ENCODE measurements around the gene FOXJ3.
"Not testable (repeated sequence)": the region's sequence is repeated elsewhere in the genome, so short reads cannot be mapped to it uniquely, and the experiment has no call there.

Gene FOXJ3

GRCh38 chr1:42251042-42251441, 84.0 kb downstream of the FOXJ3 start:
- no peak for DNase-seq (ENCODE audit: low read depth)

GRCh38 chr1:42250164-42250563, 84.9 kb downstream of the FOXJ3 start:
- no peak for DNase-seq (ENCODE audit: low read depth)

- peak; percentile 49 for DNase-seq (ENCODE audit: low read depth)
Measured at GRCh38 chr1:42240966-42241755, 93.9 kb downstream of the FOXJ3 start.

GRCh38 chr1:42239555-42239954, 95.5 kb downstream of the FOXJ3 start:
- peak; percentile 19 for DNase-seq (ENCODE audit: low read depth)

GRCh38 chr1:42239041-42239440, 96.0 kb downstream of the FOXJ3 start:
- no peak for DNase-seq (ENCODE audit: low read depth)

GRCh38 chr1:42231253-42231652, 103.8 kb downstream of the FOXJ3 start:
- peak; percentile 12 for DNase-seq (ENCODE audit: low read depth)

- no peak for DNase-seq (ENCODE audit: low read depth)
Measured at GRCh38 chr1:42228938-42229337, 106.1 kb downstream of the FOXJ3 start.

- no peak for DNase-seq (ENCODE audit: low read depth)
Measured at GRCh38 chr1:42223036-42223435, 112.0 kb downstream of the FOXJ3 start.

- DNase-seq (ENCODE audit: low read depth), result peak; percentile 80
Measured at GRCh38 chr1:42221952-42222606, 113.0 kb downstream of the FOXJ3 start.

- no peak for DNase-seq (ENCODE audit: low read depth)
Measured at GRCh38 chr1:42221456-42221855, 113.6 kb downstream of the FOXJ3 start.

GRCh38 chr1:42219627-42220026, 115.4 kb downstream of the FOXJ3 start:
- no peak for DNase-seq (ENCODE audit: low read depth)

GRCh38 chr1:42214447-42214871, 120.6 kb downstream of the FOXJ3 start:
- peak; percentile 72 for DNase-seq (ENCODE audit: low read depth)

- DNase-seq (ENCODE audit: low read depth), result peak; percentile 28
Measured at GRCh38 chr1:42211224-42211623, 123.8 kb downstream of the FOXJ3 start.

GRCh38 chr1:42210421-42211133, 124.5 kb downstream of the FOXJ3 start:
- DNase-seq (ENCODE audit: low read depth), result peak; percentile 28

- DNase-seq (ENCODE audit: low read depth), result peak; percentile 41
Measured at GRCh38 chr1:42209526-42210251, 125.3 kb downstream of the FOXJ3 start.

- DNase-seq (ENCODE audit: low read depth), result not testable (repeated sequence)
Measured at GRCh38 chr1:42206930-42207329, 128.1 kb downstream of the FOXJ3 start.

- DNase-seq (ENCODE audit: low read depth), result no peak
Measured at GRCh38 chr1:42206164-42206563, 128.9 kb downstream of the FOXJ3 start.

GRCh38 chr1:42201986-42202385, 133.0 kb downstream of the FOXJ3 start:
- DNase-seq (ENCODE audit: low read depth), result no peak

- DNase-seq (ENCODE audit: low read depth), result no peak
Measured at GRCh38 chr1:42198251-42198650, 136.8 kb downstream of the FOXJ3 start.

- DNase-seq (ENCODE audit: low read depth), result no peak
Measured at GRCh38 chr1:42195841-42196240, 139.2 kb downstream of the FOXJ3 start.

- DNase-seq (ENCODE audit: low read depth), result no peak
Measured at GRCh38 chr1:42192106-42192505, 142.9 kb downstream of the FOXJ3 start.

- DNase-seq (ENCODE audit: low read depth), result no peak
Measured at GRCh38 chr1:42191319-42191718, 143.7 kb downstream of the FOXJ3 start.

All from EH (cell line).